ENCODE results near the gene AKAP8L.

Gene AKAP8L

GRCh38 chr19:15448778-15449619 is 30.2 kb upstream of the AKAP8L start:
- DNase-seq = no peak

GRCh38 chr19:15448044-15448777 is 29.4 kb upstream of the AKAP8L start:
- DNase-seq = no peak

GRCh38 chr19:15447057-15447456 is 28.3 kb upstream of the AKAP8L start:
- no peak for DNase-seq

GRCh38 chr19:15445807-15446376 is 27.1 kb upstream of the AKAP8L start:
- no peak for DNase-seq

- no peak for DNase-seq
Measured at GRCh38 chr19:15445227-15445605, 26.4 kb upstream of the AKAP8L start.

- DNase-seq = no peak
Measured at GRCh38 chr19:15444505-15445226, 25.9 kb upstream of the AKAP8L start.

GRCh38 chr19:15443838-15444237 is 25.1 kb upstream of the AKAP8L start:
- DNase-seq = no peak

GRCh38 chr19:15443325-15443724 is 24.5 kb upstream of the AKAP8L start:
- DNase-seq = no peak

GRCh38 chr19:15442142-15442920 is 23.5 kb upstream of the AKAP8L start:
- DNase-seq = no peak

GRCh38 chr19:15441317-15441716 is 22.5 kb upstream of the AKAP8L start:
- DNase-seq = no peak

GRCh38 chr19:15439821-15440641 is 21.2 kb upstream of the AKAP8L start:
- no peak for DNase-seq

- no peak for DNase-seq
Measured at GRCh38 chr19:15439078-15439799, 20.5 kb upstream of the AKAP8L start.

GRCh38 chr19:15438577-15438976 is 19.8 kb upstream of the AKAP8L start:
- DNase-seq = no peak

GRCh38 chr19:15438124-15438496 is 19.3 kb upstream of the AKAP8L start:
- DNase-seq = no peak

GRCh38 chr19:15437355-15438123 is 18.8 kb upstream of the AKAP8L start:
- no peak for DNase-seq

- no peak for DNase-seq
Measured at GRCh38 chr19:15436826-15437110, 18.0 kb upstream of the AKAP8L start.

GRCh38 chr19:15436012-15436825 is 17.4 kb upstream of the AKAP8L start:
- DNase-seq = no peak

GRCh38 chr19:15433519-15434069 is 14.8 kb upstream of the AKAP8L start:
- no peak for DNase-seq

Data from NCI-H345 (cell line).